Measurements from ENCODE around the gene ANK3.

ANK3 gene

GRCh38 chr10:60362461-60362860, 27.2 kb downstream of the ANK3 start:
- TF ChIP-seq CTCF (IDR thresholded peaks at IDR 0.05; ENCODE audit: extremely low read depth, insufficient read depth, missing control alignments) = no peak
- in situ Hi-C loops (cut with MboI; ENCODE audit: low pct_unique_long_range_greater_than_20kb, low sequenced_read_pairs, unreplicated experiment) = no loop called here
- DNase-seq (ENCODE audit: low spot score) = no peak

- in situ Hi-C loops (cut with MboI; ENCODE audit: low pct_unique_long_range_greater_than_20kb, low sequenced_read_pairs, unreplicated experiment) = no loop called here
- TF ChIP-seq CTCF (IDR thresholded peaks at IDR 0.05; ENCODE audit: extremely low read depth, insufficient read depth, missing control alignments) = no peak
- no peak for DNase-seq (ENCODE audit: low spot score)
These were observed 30.6 kb downstream of the ANK3 start for GRCh38 chr10:60359066-60359465.

GRCh38 chr10:60358282-60358681, 31.4 kb downstream of the ANK3 start:
- DNase-seq (ENCODE audit: low spot score) = peak; percentile 56
- no peak for TF ChIP-seq CTCF (IDR thresholded peaks at IDR 0.05; ENCODE audit: extremely low read depth, insufficient read depth, missing control alignments)
- in situ Hi-C loops (cut with MboI; ENCODE audit: low pct_unique_long_range_greater_than_20kb, low sequenced_read_pairs, unreplicated experiment) = no loop called here

- in situ Hi-C loops (cut with MboI; ENCODE audit: low pct_unique_long_range_greater_than_20kb, low sequenced_read_pairs, unreplicated experiment) = no loop called here
These were observed 36.0 kb downstream of the ANK3 start for GRCh38 chr10:60353519-60354258.

GRCh38 chr10:60352105-60352504, 37.6 kb downstream of the ANK3 start:
- no peak for TF ChIP-seq CTCF (IDR thresholded peaks at IDR 0.05; ENCODE audit: extremely low read depth, insufficient read depth, missing control alignments)
- in situ Hi-C loops (cut with MboI; ENCODE audit: low pct_unique_long_range_greater_than_20kb, low sequenced_read_pairs, unreplicated experiment) = no loop called here
- DNase-seq (ENCODE audit: low spot score) = no peak

More at GRCh38 chr10:60353519-60354258, 36.0 kb downstream of the ANK3 start:
- DNase-seq (ENCODE audit: low spot score) = no peak
- TF ChIP-seq CTCF (IDR thresholded peaks at IDR 0.05; ENCODE audit: extremely low read depth, insufficient read depth, missing control alignments) = no peak

- in situ Hi-C loops (cut with MboI; ENCODE audit: low pct_unique_long_range_greater_than_20kb, low sequenced_read_pairs, unreplicated experiment) = no loop called here
- DNase-seq (ENCODE audit: low spot score) = peak; percentile 16
- no peak for TF ChIP-seq CTCF (IDR thresholded peaks at IDR 0.05; ENCODE audit: extremely low read depth, insufficient read depth, missing control alignments)
These were observed 38.4 kb downstream of the ANK3 start for GRCh38 chr10:60351191-60351853.

Measured in GM13977 (cell line).